Neural crest cell (in vitro differentiated cells): ENCODE data around the gene SCN7A. TPM values are rescaled to one million over a fixed set of nuclear protein-coding genes. Genes with fewer than 3 reads are reported as not detected.

ENCODE experiments used
- DNase-seq: peaks from one replicate; pipeline ENCODE4 v3.0.0; 2021; ENCODE audit warnings: low read depth, mixed read lengths, low spot score
- H3K27ac Mint-ChIP-seq: one replicate; pipeline ENCODE4 v1.8.0; 2021; ENCODE audit warnings: mild to moderate bottlenecking, mixed read lengths; ENCODE audit not compliant: unreplicated experiment
- H3K27me3 Mint-ChIP-seq: 2 replicates; pipeline ENCODE4 v1.8.0; 2021; ENCODE audit warnings: low read depth, mild to moderate bottlenecking, mixed read lengths
- H3K36me3 Mint-ChIP-seq: 2 replicates; pipeline ENCODE4 v1.8.0; 2021; ENCODE audit warnings: low read depth, mild to moderate bottlenecking, mixed read lengths
- H3K4me1 Mint-ChIP-seq: 2 replicates; pipeline ENCODE4 v1.8.0; 2021; ENCODE audit warnings: mixed read lengths
- H3K4me3 Mint-ChIP-seq: one replicate; pipeline ENCODE4 v1.8.0; 2021; ENCODE audit warnings: mild to moderate bottlenecking, mixed read lengths
- H3K9me3 Mint-ChIP-seq: 2 replicates; pipeline ENCODE4 v1.8.0; 2021; ENCODE audit warnings: mixed read lengths
- CTCF ChIP-seq: fragments of 200-600 bp; sonication (generic); conservative IDR thresholded peaks from 2 replicates; pipeline ENCODE4 v1.5.0; 2021; ENCODE audit warnings: antibody characterized with exemption, mild to moderate bottlenecking
- total RNA-seq: library from RNA; stranded (reverse); gene quantifications from 2 replicates; pipeline ENCODE4 v1.2.1, GENCODE V29; 2021

The SCN7A gene
- total RNA-seq, 1 donor from 2014 or later, result 0.40 TPM

DNA sequence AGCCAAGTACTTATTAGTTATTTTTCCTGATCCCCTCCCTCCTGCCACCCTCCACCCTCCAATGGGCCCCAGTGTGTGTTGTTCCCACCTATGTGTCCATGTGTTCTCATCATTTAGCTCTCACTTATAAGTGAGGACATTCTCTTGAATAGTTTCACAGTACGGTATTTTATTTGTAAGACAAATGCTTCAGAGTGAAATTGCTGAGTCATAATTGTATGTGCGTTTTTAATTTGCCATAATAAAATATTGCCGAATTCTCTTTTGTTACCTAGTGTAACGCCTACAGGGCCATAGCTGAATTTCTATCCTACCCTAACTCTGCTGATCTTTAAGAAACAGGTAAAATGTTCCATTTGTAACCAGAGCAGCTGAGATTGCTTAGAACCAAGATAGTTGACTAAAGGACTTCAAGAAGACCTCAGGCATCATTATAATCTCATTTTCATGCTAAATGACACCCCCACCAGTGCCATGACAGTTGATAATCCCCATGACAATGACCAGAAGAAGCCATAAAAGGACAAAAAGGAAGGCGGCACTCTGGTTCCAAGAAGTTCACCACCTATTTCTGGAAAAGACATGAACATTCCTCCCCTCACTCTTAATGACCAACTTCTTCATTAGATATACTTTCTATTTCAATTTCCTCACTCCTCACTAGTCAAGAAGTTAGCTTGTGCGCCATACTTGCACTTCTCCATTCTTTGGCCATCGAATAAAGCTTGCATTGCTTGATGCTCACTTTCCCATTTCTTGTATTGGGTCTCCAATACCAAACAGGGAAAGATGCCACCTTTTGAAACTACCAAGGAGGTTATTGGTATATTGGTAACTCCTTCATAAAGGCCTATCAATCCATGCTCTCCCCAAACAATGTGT is 136.7 kb downstream of the SCN7A start:
- no peak overlapping the region for H3K27ac Mint-ChIP-seq
- H3K27me3 Mint-ChIP-seq, result no peaks in the 10 kb centered on the region

More for the DNA sequence above, 136.7 kb downstream of the SCN7A start:
- H3K4me1 Mint-ChIP-seq, result no peaks in the 10 kb centered on the region
- no peak overlapping the region for H3K4me3 Mint-ChIP-seq
- H3K9me3 Mint-ChIP-seq, result no peaks in the 10 kb centered on the region
- H3K36me3 Mint-ChIP-seq, result no peaks in the 10 kb centered on the region
- DNase-seq, result no peak
- TF ChIP-seq CTCF, result no peak

Other genes starting within 250 kb of the SCN7A start
- 0.86 and 1.3 TPM in 2 replicates for gene SCN9A, start 118.3 kb downstream of the SCN7A start, total RNA-seq